NOMO-1 treated with DMSO at 0.1 percent for 48 hours (cell line): ENCODE data around the gene AK4.

Source experiments
- DNase-seq: peaks from one replicate; lab custom pipeline; 2025; ENCODE audit not compliant: unreplicated experiment; lab: John Stamatoyannopoulos, UW

AK4 gene

GRCh38 chr1:65243491-65243890, 95.5 kb downstream of the AK4 start:
- DNase-seq, result peak; percentile 14

GRCh38 chr1:65245295-65245694, 97.3 kb downstream of the AK4 start:
- DNase-seq, result no peak

- DNase-seq, result no peak
Measured at GRCh38 chr1:65247419-65248359, 99.7 kb downstream of the AK4 start.

GRCh38 chr1:65250826-65251225, 102.8 kb downstream of the AK4 start:
- DNase-seq, result no peak

GRCh38 chr1:65253800-65254319, 105.9 kb downstream of the AK4 start:
- DNase-seq, result no peak

GRCh38 chr1:65254320-65255034, 106.5 kb downstream of the AK4 start:
- peak; percentile 59 for DNase-seq

GRCh38 chr1:65255035-65255655, 107.1 kb downstream of the AK4 start:
- no peak for DNase-seq

GRCh38 chr1:65255656-65256050, 107.7 kb downstream of the AK4 start:
- DNase-seq, result no peak

GRCh38 chr1:65256860-65257708, 109.1 kb downstream of the AK4 start:
- DNase-seq, result no peak

- DNase-seq, result no peak
Measured at GRCh38 chr1:65258106-65258505, 110.1 kb downstream of the AK4 start.

- DNase-seq, result no peak
Measured at GRCh38 chr1:65259816-65260215, 111.8 kb downstream of the AK4 start.

- DNase-seq, result no peak
Measured at GRCh38 chr1:65260851-65261473, 113.0 kb downstream of the AK4 start.

GRCh38 chr1:65263286-65263685, 115.3 kb downstream of the AK4 start:
- no peak for DNase-seq

- no peak for DNase-seq
Measured at GRCh38 chr1:65264197-65264929, 116.4 kb downstream of the AK4 start.

GRCh38 chr1:65265296-65265650, 117.3 kb downstream of the AK4 start:
- no peak for DNase-seq

GRCh38 chr1:65265651-65266351, 117.8 kb downstream of the AK4 start:
- DNase-seq, result no peak

- no peak for DNase-seq
Measured at GRCh38 chr1:65266476-65266875, 118.5 kb downstream of the AK4 start.

- no peak for DNase-seq
Measured at GRCh38 chr1:65267271-65267670, 119.3 kb downstream of the AK4 start.

- DNase-seq, result no peak
Measured at GRCh38 chr1:65267683-65268082, 119.7 kb downstream of the AK4 start.
